ENCODE results near the gene ALK. TPM values are rescaled to one million over a fixed set of nuclear protein-coding genes. Genes with fewer than 3 reads are reported as not detected.

The ALK gene
- total and polyA plus RNA-seq, 2 experiments from 2014 or later: 0.35 TPM; not detected in 1

GRCh38 chr2:29400930-29401653 is 520.3 kb downstream of the ALK start:
- Histone ChIP-seq H3K36me3 (ENCODE audit: insufficient read depth) (no peaks in the 10 kb centered on the region), H3K4me2 (no peak overlapping the region), H3K4me3 (no peak overlapping the region), H3K79me2 (replicated peaks; ENCODE audit: insufficient read depth) (no peaks in the 10 kb centered on the region), H3K27me3 (ENCODE audit: insufficient read depth) (no peaks in the 10 kb centered on the region), H4K20me1 (replicated peaks; ENCODE audit: insufficient read depth) (no peaks in the 10 kb centered on the region), H3K4me1 (ENCODE audit: insufficient read depth) (no peaks in the 10 kb centered on the region), H3K27ac (ENCODE audit: low read depth) (no peak overlapping the region), H2AFZ (no peak overlapping the region), H3K9me2 (ENCODE audit: insufficient read depth) (no peaks in the 10 kb centered on the region; the same call in 1 of the 2 replicates), H3F3A (replicated peaks; ENCODE audit: low read depth) (no peaks in the 10 kb centered on the region)
- DNase-seq (ENCODE audit: low spot score) (no peak), ATAC-seq (no peak)
- no peaks in the 10 kb centered on the region for H3K36me3 Mint-ChIP-seq (ENCODE audit: low read depth)
- H3K27me3 Mint-ChIP-seq (ENCODE audit: insufficient read depth, low read depth, poor library complexity): peaks cover 8% of the 10 kb centered on the region
- no peak overlapping the region for H3K4me3 Mint-ChIP-seq
- H3K4me1 Mint-ChIP-seq: 0 out of 3 replicates have a peak, but pooled peaks cover 2% of the 10 kb centered on the region
- H3K27ac Mint-ChIP-seq: no peak overlapping the region
- TF ChIP-seq JUNB (IDR thresholded peaks at IDR 0.05; ENCODE audit: unreplicated experiment) (no peak), STAT1 (IDR thresholded peaks at IDR 0.05; ENCODE audit: unreplicated experiment) (no peak), NANOG (IDR thresholded peaks at IDR 0.05; ENCODE audit: borderline replicate concordance) (no peak), CREB1 (CRISPR knock-in tag; IDR thresholded peaks at IDR 0.05; ENCODE audit: low read depth) (no peak)
- TF ChIP-seq, protein P1, sequence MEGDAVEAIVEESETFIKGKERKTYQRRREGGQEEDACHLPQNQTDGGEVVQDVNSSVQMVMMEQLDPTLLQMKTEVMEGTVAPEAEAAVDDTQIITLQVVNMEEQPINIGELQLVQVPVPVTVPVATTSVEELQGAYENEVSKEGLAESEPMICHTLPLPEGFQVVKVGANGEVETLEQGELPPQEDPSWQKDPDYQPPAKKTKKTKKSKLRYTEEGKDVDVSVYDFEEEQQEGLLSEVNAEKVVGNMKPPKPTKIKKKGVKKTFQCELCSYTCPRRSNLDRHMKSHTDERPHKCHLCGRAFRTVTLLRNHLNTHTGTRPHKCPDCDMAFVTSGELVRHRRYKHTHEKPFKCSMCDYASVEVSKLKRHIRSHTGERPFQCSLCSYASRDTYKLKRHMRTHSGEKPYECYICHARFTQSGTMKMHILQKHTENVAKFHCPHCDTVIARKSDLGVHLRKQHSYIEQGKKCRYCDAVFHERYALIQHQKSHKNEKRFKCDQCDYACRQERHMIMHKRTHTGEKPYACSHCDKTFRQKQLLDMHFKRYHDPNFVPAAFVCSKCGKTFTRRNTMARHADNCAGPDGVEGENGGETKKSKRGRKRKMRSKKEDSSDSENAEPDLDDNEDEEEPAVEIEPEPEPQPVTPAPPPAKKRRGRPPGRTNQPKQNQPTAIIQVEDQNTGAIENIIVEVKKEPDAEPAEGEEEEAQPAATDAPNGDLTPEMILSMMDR (conservative IDR thresholded peaks at IDR 0.05; ENCODE audit: low read depth in 2 of 2): no peak
- H3K9me3 Mint-ChIP-seq: no peaks in the 10 kb centered on the region

GRCh38 chr2:29398384-29399237 is 522.8 kb downstream of the ALK start:
- Histone ChIP-seq H3K9me2 (ENCODE audit: insufficient read depth) (peaks cover 2% of the 10 kb centered on the region; the same call in 1 of the 2 replicates), H3K36me3 (ENCODE audit: insufficient read depth) (no peaks in the 10 kb centered on the region), H3K4me3 (no peak overlapping the region), H3F3A (replicated peaks; ENCODE audit: low read depth) (no peaks in the 10 kb centered on the region), H3K27me3 (ENCODE audit: insufficient read depth) (no peaks in the 10 kb centered on the region), H3K4me2 (no peak overlapping the region), H3K27ac (ENCODE audit: low read depth) (no peak overlapping the region), H3K4me1 (ENCODE audit: insufficient read depth) (no peaks in the 10 kb centered on the region), H3K79me2 (replicated peaks; ENCODE audit: insufficient read depth) (no peaks in the 10 kb centered on the region), H2AFZ (no peak overlapping the region), H4K20me1 (replicated peaks; ENCODE audit: insufficient read depth) (no peaks in the 10 kb centered on the region)
- DNase-seq (ENCODE audit: low spot score) (no peak), ATAC-seq (no peak)
- Mint-ChIP-seq H3K4me1 (peaks cover 5% of the 10 kb centered on the region), H3K9me3 (no peaks in the 10 kb centered on the region), H3K36me3 (ENCODE audit: low read depth) (no peaks in the 10 kb centered on the region), H3K27ac (no peak overlapping the region), H3K27me3 (ENCODE audit: insufficient read depth, low read depth, poor library complexity) (peaks cover 8% of the 10 kb centered on the region), H3K4me3 (no peak overlapping the region)
- TF ChIP-seq JUNB (IDR thresholded peaks at IDR 0.05; ENCODE audit: unreplicated experiment) (no peak), EZH2phosphoT487 (IDR thresholded peaks at IDR 0.05; ENCODE audit: unreplicated experiment) (no peak), REST (IDR thresholded peaks at IDR 0.05; ENCODE audit: unreplicated experiment) (no peak)
- TF ChIP-seq, protein P2, sequence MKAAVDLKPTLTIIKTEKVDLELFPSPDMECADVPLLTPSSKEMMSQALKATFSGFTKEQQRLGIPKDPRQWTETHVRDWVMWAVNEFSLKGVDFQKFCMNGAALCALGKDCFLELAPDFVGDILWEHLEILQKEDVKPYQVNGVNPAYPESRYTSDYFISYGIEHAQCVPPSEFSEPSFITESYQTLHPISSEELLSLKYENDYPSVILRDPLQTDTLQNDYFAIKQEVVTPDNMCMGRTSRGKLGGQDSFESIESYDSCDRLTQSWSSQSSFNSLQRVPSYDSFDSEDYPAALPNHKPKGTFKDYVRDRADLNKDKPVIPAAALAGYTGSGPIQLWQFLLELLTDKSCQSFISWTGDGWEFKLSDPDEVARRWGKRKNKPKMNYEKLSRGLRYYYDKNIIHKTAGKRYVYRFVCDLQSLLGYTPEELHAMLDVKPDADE (IDR thresholded peaks at IDR 0.05): no peak
